ENCODE measurements around the gene JADE3.

GRCh38 chrX:46994096-46994495 lies 81.9 kb downstream of the JADE3 start:
- TF ChIP-seq YY1 (IDR thresholded peaks at IDR 0.05; ENCODE audit: insufficient read depth, insufficient read length) (no peak), SUZ12 (IDR thresholded peaks at IDR 0.05; ENCODE audit: extremely low read depth, insufficient read depth, insufficient read length) (no peak), ZNF274 (IDR thresholded peaks at IDR 0.05; ENCODE audit: low read depth, low read length) (no peak)
